ENCODE results near the gene NPAS2. TPM values are rescaled to one million over a fixed set of nuclear protein-coding genes. Genes with fewer than 3 reads are reported as not detected.
A peak's percentile ranks its signal among the peaks of the same experiment; 100 is the strongest.

NPAS2 gene
- total RNA-seq, 1 experiment from 2014 or later = 142 TPM

DNA sequence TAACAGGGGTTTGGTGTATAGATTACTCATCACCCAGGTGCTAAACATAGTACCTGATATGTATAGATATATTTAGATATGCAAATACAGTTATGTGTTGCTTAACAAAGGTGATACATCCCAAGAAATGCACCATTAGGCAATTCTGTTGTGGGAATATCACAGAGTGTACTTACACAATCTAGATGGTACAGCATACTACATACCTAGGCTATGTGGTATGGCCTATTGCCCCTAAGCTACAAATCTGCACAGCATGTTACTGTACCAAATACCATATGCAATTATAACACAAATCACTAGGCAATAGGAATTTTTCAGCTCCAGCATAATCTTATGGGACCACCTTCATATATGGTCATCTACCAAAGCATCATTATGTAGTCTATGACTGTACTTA lies 43.5 kb upstream of the NPAS2 start:
- CTCF ChIA-PET = no interaction called here
- no peaks in the 10 kb centered on the region for H3K27me3 Mint-ChIP-seq (ENCODE audit: unreplicated experiment)
- no peak overlapping the region for H3K27ac Mint-ChIP-seq (ENCODE audit: unreplicated experiment)
- peaks cover 34% of the 10 kb centered on the region for H3K4me1 Mint-ChIP-seq (ENCODE audit: low read depth, unreplicated experiment)
- no peak for DNase-seq
- intact Hi-C loops (cut with micrococcal nuclease; ENCODE audit: unreplicated experiment) = no loop called here
- peaks cover 2% of the 10 kb centered on the region for H3K9me3 Mint-ChIP-seq (ENCODE audit: low read depth, unreplicated experiment)
- TF ChIP-seq, protein P1, sequence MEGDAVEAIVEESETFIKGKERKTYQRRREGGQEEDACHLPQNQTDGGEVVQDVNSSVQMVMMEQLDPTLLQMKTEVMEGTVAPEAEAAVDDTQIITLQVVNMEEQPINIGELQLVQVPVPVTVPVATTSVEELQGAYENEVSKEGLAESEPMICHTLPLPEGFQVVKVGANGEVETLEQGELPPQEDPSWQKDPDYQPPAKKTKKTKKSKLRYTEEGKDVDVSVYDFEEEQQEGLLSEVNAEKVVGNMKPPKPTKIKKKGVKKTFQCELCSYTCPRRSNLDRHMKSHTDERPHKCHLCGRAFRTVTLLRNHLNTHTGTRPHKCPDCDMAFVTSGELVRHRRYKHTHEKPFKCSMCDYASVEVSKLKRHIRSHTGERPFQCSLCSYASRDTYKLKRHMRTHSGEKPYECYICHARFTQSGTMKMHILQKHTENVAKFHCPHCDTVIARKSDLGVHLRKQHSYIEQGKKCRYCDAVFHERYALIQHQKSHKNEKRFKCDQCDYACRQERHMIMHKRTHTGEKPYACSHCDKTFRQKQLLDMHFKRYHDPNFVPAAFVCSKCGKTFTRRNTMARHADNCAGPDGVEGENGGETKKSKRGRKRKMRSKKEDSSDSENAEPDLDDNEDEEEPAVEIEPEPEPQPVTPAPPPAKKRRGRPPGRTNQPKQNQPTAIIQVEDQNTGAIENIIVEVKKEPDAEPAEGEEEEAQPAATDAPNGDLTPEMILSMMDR (IDR thresholded peaks at IDR 0.05; ENCODE audit: unreplicated experiment) = no peak
- H3K4me3 Mint-ChIP-seq (ENCODE audit: low read depth, unreplicated experiment) = no peak overlapping the region
- no TSS peak for BruUV-seq (replicated peaks)
- peaks cover 9% of the 10 kb centered on the region for H3K36me3 Mint-ChIP-seq (ENCODE audit: insufficient read depth, unreplicated experiment)

DNA sequence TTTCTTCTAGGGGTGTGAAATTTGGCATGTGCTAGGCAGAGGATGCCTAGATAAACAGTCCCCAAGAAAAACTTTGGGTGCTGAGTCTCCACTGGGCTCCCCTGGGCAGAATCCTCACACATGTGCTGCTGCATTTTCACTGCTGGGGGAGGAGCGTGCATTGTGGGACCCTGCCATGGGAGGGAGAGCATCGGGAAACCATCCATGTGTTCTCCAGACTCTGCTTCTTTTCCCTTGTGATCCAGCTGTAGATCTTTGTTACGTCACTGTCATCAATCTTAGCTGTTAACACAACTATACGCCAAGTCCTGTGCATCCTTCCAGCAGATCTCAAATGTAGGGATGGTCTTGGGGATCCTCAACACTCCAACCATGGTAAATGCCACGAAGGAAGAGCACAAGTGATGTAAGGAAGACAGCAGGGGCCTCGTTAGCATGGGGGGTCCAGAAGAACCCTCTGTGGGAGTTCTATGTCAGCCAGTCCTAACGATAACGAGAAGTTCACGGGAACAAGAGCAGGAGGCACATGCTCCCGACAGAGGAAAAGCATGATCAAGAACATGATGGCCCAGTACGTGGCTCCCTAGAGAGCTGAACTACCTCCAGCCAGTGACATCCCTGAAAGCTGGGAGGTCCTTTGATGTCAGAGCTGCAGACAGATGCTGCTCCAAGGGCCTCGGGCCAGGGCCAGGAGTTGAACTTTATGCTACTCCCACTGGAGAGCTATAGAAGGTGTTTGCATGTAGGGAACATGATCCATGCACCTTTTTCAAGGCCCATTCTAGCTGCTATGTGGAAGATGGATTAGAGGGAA lies 41.1 kb upstream of the NPAS2 start:
- CTCF ChIA-PET = no interaction called here
- DNase-seq = no peak
- Mint-ChIP-seq H3K4me1 (ENCODE audit: low read depth, unreplicated experiment) (peaks cover 52% of the 10 kb centered on the region), H3K27me3 (ENCODE audit: unreplicated experiment) (no peaks in the 10 kb centered on the region), H3K9me3 (ENCODE audit: low read depth, unreplicated experiment) (peaks cover 2% of the 10 kb centered on the region), H3K36me3 (ENCODE audit: insufficient read depth, unreplicated experiment) (peaks cover 25% of the 10 kb centered on the region), H3K27ac (ENCODE audit: unreplicated experiment) (peak overlapping the region; percentile 91), H3K4me3 (ENCODE audit: low read depth, unreplicated experiment) (no peak overlapping the region)
- intact Hi-C loops (cut with micrococcal nuclease; ENCODE audit: unreplicated experiment) = no loop called here
- BruUV-seq (replicated peaks) = no TSS peak
- TF ChIP-seq, protein P1 (IDR thresholded peaks at IDR 0.05; ENCODE audit: unreplicated experiment) = no peak

DNA sequence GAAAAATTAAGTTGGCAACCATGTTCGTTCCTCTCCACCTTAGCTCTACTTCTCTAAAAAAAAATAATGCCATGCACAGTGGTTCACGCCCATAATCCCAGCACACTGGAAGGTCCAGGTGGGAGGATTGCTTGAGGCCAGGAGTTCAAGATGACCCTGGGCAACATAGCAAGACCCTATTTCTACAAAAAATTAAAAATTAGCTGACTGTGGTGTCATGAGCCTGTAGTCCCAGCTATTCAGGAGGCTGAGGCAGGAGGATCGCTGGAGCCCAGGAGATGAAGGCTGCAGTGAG lies 40.1 kb upstream of the NPAS2 start:
- H3K27ac Mint-ChIP-seq (ENCODE audit: unreplicated experiment) = peak overlapping the region; percentile 91
- CTCF ChIA-PET = no interaction called here
- BruUV-seq (replicated peaks) = TSS peak; percentile 75

DNA sequence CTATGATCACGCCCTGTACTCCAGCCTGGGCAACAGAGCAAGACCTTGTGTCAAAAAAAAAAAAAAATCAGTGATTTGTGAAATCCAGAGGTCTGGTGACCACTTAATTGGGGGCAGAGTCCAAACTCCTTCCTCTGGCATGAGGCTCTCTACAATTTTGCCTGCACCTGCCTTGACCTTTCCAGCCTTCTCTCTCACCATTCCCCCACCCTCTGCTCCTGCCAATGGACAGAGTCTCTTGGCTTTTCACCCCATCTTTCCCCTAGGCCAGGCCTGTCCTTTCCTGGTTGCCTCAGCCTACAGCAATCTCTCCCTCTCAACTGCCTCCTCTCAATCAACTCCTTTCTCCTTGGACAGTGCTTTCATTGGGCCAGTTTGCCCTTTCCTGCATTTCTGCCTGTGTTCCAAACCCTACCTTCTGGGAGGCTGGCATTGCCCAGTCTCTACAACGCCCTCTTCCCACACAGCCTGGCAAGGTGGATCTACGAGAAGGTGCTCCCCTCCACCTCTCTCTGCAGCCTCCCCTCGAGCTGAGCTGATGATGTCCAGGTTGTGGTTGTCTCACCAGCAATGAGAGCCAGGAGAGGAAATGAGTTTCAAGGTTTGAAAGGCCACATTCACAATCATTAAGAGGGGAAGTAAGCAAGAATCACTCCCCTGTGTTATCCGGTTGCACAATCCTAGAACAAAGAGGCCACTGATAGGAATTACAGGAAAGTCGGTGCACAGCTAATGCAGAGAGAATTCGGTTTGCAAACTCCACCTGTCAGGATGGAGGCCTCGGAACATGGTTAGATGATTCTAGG lies 39.5 kb upstream of the NPAS2 start:
- intact Hi-C loops (cut with micrococcal nuclease; ENCODE audit: unreplicated experiment) = loop anchor here (2.0 to 5.0 kb wide), 3 partner anchors 28 to 48 kb away; partner anchors contain the start of gene NPAS2
- CTCF ChIA-PET = interaction anchor here (1.0 to 1.8 kb wide), 5 partner anchors 13 to 105 kb away, joined by 3 to 11 read pairs (median 6); no protein-coding TSS in a partner anchor

More for the DNA sequence above, 40.1 kb upstream of the NPAS2 start:
- intact Hi-C loops (cut with micrococcal nuclease; ENCODE audit: unreplicated experiment) = loop anchor here (2.0 to 5.0 kb wide), 3 partner anchors 27 to 48 kb away; partner anchors contain the start of gene NPAS2
- DNase-seq = no peak
- TF ChIP-seq, protein P1 (IDR thresholded peaks at IDR 0.05; ENCODE audit: unreplicated experiment) = no peak
- peaks cover 51% of the 10 kb centered on the region for H3K4me1 Mint-ChIP-seq (ENCODE audit: low read depth, unreplicated experiment)
- H3K9me3 Mint-ChIP-seq (ENCODE audit: low read depth, unreplicated experiment) = peaks cover 2% of the 10 kb centered on the region
- no peaks in the 10 kb centered on the region for H3K27me3 Mint-ChIP-seq (ENCODE audit: unreplicated experiment)
- peaks cover 30% of the 10 kb centered on the region for H3K36me3 Mint-ChIP-seq (ENCODE audit: insufficient read depth, unreplicated experiment)
- no peak overlapping the region for H3K4me3 Mint-ChIP-seq (ENCODE audit: low read depth, unreplicated experiment)

More for the DNA sequence above, 39.5 kb upstream of the NPAS2 start:
- peak overlapping the region; percentile 91 for H3K27ac Mint-ChIP-seq (ENCODE audit: unreplicated experiment)
- H3K9me3 Mint-ChIP-seq (ENCODE audit: low read depth, unreplicated experiment) = peaks cover 2% of the 10 kb centered on the region
- H3K27me3 Mint-ChIP-seq (ENCODE audit: unreplicated experiment) = no peaks in the 10 kb centered on the region
- peak overlapping the region; percentile 42 for H3K4me3 Mint-ChIP-seq (ENCODE audit: low read depth, unreplicated experiment)
- peak; percentile 75 for DNase-seq
- peaks cover 35% of the 10 kb centered on the region for H3K36me3 Mint-ChIP-seq (ENCODE audit: insufficient read depth, unreplicated experiment)
- TF ChIP-seq, protein P1 (IDR thresholded peaks at IDR 0.05; ENCODE audit: unreplicated experiment) = no peak
- BruUV-seq (replicated peaks) = no TSS peak
- H3K4me1 Mint-ChIP-seq (ENCODE audit: low read depth, unreplicated experiment) = peaks cover 54% of the 10 kb centered on the region
